Adipocyte (in vitro differentiated cells): ENCODE data around the gene OR2T27.

Source experiments
- DNase-seq: peaks from one replicate; pipeline ENCODE4 v3.0.0-alpha.2; 2015; ENCODE audit warnings: low read depth
- H3K27me3 ChIP-seq: replicated peaks from 2 replicates; pipeline ENCODE4 v1.7.0; 2013; ENCODE audit warnings: mild to moderate bottlenecking, low read length, moderate library complexity; ENCODE audit not compliant: control insufficient read depth, insufficient read depth
- H3K36me3 ChIP-seq: 2 replicates; pipeline ENCODE4 v1.7.0; 2013; ENCODE audit warnings: low read length, mild to moderate bottlenecking, moderate library complexity; ENCODE audit not compliant: control insufficient read depth, insufficient read depth, severe bottlenecking
- H3K4me1 ChIP-seq: 2 replicates; pipeline ENCODE4 v1.7.0; 2013; ENCODE audit warnings: mild to moderate bottlenecking, low read length, moderate library complexity; ENCODE audit not compliant: control insufficient read depth, insufficient read depth
- H3K4me3 ChIP-seq: 2 replicates; pipeline ENCODE4 v1.7.0; 2013; ENCODE audit warnings: mild to moderate bottlenecking, low read length, moderate library complexity
- H3K9ac ChIP-seq: 2 replicates; pipeline ENCODE4 v1.7.0; 2013; ENCODE audit warnings: mild to moderate bottlenecking, low read length, moderate library complexity
- H3K9me3 ChIP-seq: 2 replicates; pipeline ENCODE4 v1.7.0; 2013; ENCODE audit warnings: mild to moderate bottlenecking, low read length, moderate library complexity; ENCODE audit not compliant: control insufficient read depth

OR2T27 gene

DNA sequence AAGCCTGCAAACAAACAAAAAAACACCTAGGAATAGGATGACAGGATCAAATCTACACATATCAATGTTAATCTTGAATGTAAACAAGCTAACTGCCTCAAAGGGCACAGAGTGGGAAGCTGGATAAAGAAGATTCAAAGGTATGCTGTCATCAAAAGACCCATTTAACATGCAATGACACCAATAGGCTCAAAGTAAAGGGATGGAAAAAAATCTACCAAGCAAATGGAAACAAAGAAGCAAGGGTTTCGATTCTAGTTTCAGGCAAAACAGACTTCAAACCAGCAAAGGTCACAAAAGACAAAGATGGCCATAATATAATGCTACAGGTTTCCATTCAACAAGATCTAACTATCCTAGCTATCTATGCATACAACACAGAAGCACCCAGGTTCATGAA lies 41.6 kb downstream of the OR2T27 start:
- Histone ChIP-seq H3K9ac (no peak overlapping the region), H3K27me3 (no peaks in the 10 kb centered on the region), H3K36me3 (no peaks in the 10 kb centered on the region), H3K4me1 (no peaks in the 10 kb centered on the region), H3K9me3 (no peaks in the 10 kb centered on the region), H3K4me3 (no peak overlapping the region)
- DNase-seq = no peak

DNA sequence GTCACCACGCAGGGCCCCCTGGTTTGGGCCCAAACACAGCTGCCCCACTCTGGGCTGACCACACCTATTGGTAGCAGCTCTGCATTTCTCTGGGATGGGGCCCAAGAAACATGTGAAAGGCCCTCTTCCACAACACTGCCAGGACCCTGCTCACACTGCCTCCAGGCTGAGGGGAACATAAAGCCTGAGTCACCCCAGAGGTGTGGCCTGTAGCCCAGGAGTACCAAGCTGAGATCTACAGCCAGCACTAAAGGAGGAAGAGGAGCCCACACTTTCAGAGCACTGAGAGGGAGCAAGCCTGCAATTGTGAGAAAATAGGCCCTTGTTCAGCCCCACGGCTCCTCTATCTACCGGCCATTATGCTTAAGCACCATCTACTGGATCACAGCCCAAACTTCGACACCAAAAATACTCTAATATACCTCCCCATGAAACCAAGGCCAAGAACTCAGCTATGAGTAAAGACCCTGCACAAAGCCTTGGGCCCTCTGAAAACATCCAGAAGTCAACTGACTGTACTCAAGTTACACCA lies 43.4 kb downstream of the OR2T27 start:
- DNase-seq = no peak
- H3K9me3 ChIP-seq = no peaks in the 10 kb centered on the region

DNA sequence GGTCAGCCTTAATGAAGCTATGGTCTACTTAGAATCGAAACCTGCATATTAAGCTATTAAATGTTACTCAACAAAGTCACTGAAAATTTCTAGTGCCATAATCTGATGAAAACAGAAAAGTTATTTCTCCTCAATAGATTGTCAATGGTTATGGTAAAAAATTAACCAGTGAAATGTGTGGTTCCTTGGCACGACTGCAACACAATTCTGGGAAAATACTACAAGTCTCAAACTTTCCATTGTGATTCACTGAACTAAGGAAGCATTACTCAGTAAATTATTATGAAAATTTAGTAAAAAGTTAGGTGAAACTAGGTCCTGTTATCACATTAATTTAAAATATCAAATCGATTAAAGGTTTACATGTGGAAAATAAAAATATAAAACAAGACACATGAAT lies 45.0 kb downstream of the OR2T27 start:
- no peak for DNase-seq
- no peaks in the 10 kb centered on the region for H3K27me3 ChIP-seq
- no peaks in the 10 kb centered on the region for H3K4me1 ChIP-seq
- H3K9ac ChIP-seq = no peak overlapping the region
- H3K9me3 ChIP-seq = no peaks in the 10 kb centered on the region
- H3K36me3 ChIP-seq = no peaks in the 10 kb centered on the region
- no peak overlapping the region for H3K4me3 ChIP-seq

More for the DNA sequence above, 43.4 kb downstream of the OR2T27 start:
- Histone ChIP-seq H3K27me3 (no peaks in the 10 kb centered on the region), H3K36me3 (no peaks in the 10 kb centered on the region), H3K4me3 (no peak overlapping the region), H3K9ac (no peak overlapping the region), H3K4me1 (no peaks in the 10 kb centered on the region)
